GM20000 (cell line): ENCODE results near the gene ACBD7.

Experiments
- DNase-seq: peaks from one replicate; pipeline ENCODE4 v3.0.0; 2012; ENCODE audit warnings: low spot score
- CTCF ChIP-seq: IDR thresholded peaks from 2 replicates; pipeline ENCODE4 v1.5.1; 2012; ENCODE audit warnings: mild to moderate bottlenecking, control low read depth; ENCODE audit errors: extremely low read depth, missing control alignments

Gene ACBD7

DNA sequence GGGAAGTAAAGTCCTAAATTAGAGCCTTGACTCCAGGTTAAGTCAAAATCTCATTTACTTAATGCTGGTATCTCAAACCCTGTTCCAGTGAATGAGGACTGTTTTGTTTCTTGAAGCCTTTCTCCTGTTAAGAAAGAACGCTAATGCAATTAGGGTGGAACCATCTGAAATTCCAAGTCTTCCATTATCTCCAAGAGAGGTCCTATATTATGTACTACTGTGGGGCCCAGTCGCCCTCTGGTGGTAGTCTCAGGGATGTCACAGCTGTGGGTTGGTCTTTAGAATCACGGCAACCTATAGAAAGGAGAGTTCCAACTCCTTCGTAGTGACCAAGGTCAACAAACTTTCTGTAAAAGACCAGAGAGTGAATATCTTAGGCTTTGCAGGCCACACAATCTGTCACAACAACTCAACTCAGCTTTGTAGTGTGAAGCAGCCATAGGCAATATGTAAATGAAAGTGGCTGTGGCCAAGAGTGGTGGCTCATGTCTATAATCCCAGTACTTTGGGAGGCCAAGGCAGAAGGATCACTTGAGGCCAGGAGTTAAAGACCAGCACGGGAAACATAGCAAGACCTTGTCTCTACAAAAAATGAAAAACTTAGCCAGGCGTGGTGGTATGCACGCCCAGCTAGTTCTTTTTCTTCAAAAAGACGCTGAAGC, 17.9 kb upstream of the ACBD7 start:
- peak; percentile 61 for DNase-seq
- peak; percentile 74 for TF ChIP-seq CTCF

GRCh38 chr10:15103513-15103912, 14.9 kb upstream of the ACBD7 start:
- no peak for TF ChIP-seq CTCF
- DNase-seq: no peak

GRCh38 chr10:15099886-15100285, 11.3 kb upstream of the ACBD7 start:
- no peak for TF ChIP-seq CTCF

GRCh38 chr10:15097011-15097812, 8.6 kb upstream of the ACBD7 start, which contains the start of gene RPP38:
RPP38 (plus strand) TSS chr10:15097355; CDS start chr10:15103315, 5,960 bp downstream.
- TF ChIP-seq CTCF: no peak
- peak; percentile 98 for DNase-seq

More at GRCh38 chr10:15099886-15100285, 11.3 kb upstream of the ACBD7 start:
- DNase-seq: no peak

- no peak for TF ChIP-seq CTCF
- no peak for DNase-seq
Observed at GRCh38 chr10:15096661-15097010, 8.1 kb upstream of the ACBD7 start.

- DNase-seq: no peak
- TF ChIP-seq CTCF: no peak
Observed at GRCh38 chr10:15092855-15093408, 4.4 kb upstream of the ACBD7 start.

DNA sequence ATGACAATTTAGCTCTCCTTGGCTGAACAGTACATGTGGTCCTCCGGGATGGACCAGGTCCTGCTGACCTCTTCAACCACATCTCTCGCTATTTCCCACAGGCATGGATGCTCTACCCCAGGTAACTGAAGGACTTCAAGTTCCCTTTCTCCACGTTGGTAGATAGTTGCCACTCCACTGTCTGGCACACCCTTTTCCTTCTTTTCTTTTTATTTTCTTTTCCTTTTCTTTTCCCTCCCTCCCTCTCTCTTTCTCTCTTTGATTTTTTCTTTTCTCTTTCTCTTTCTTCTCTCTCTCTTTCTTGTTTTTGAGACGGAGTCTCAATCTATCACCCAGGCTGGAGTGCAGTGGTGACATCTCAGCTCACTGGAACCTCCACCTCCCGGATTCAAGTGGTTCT, 2.8 kb upstream of the ACBD7 start:
- no peak for DNase-seq
- no peak for TF ChIP-seq CTCF
